Ishikawa (cell line): ENCODE measurements around the gene TTC31.

Experiments used
- EGR1 ChIP-seq: IDR thresholded peaks from 2 replicates; pipeline ENCODE4 v1.6.1; 2012
- EP300 ChIP-seq: IDR thresholded peaks from 2 replicates; pipeline ENCODE4 v1.6.1; 2012; ENCODE audit warnings: borderline replicate concordance
- RAD21 ChIP-seq: IDR thresholded peaks from 2 replicates; pipeline ENCODE4 v1.6.1; 2012; ENCODE audit warnings: low read depth
- REST ChIP-seq: IDR thresholded peaks from 2 replicates; pipeline ENCODE4 v1.6.1; 2012; ENCODE audit warnings: low read depth, mild to moderate bottlenecking
- TAF1 ChIP-seq: IDR thresholded peaks from 2 replicates; pipeline ENCODE4 v1.6.1; 2012; ENCODE audit warnings: low read depth, mild to moderate bottlenecking

DNA sequence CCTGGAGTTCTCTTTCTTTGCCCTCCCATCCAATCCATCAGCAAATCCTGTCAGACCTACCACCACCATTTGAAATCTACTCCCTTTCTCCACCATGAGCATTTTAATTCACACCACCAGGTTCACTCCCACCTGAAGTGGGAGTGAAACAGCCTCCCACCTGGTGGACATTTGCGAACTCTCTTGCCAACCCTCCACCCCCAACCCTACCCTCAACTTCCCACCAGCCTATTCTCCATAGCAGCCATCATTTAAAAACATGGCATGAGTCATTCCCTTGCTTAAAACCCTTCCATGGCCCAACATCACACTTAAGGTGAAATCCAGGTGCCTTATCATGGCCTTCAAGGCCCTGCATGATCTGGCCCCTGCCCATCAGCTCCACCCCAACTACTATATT lies 44.6 kb upstream of the TTC31 start:
- TF ChIP-seq RAD21 = no peak
- TF ChIP-seq REST = no peak
- no peak for TF ChIP-seq EP300
- TF ChIP-seq EGR1 = no peak
- no peak for TF ChIP-seq TAF1
